Ascending aorta (tissue), 2 donors: ENCODE measurements around the gene GATAD2B. TPM values are rescaled to one million over a fixed set of nuclear protein-coding genes. Genes with fewer than 3 reads are reported as not detected.
A peak's percentile ranks its signal among the peaks of the same experiment; 100 is the strongest.

Experiments
- DNase-seq, 2 donors: peaks; one replicate each; pipeline ENCODE4 v3.0.0-alpha.2; 2019; ENCODE audit warnings: low spot score in 2 of 2
- H3K27ac ChIP-seq, 2 donors: fragments of 200-600 bp; sonication (generic); one replicate each; pipeline ENCODE4 v1.5.1; 2016 to 2017; ENCODE audit warnings: mild to moderate bottlenecking in 1 of 2
- H3K27me3 ChIP-seq: fragments of 200-600 bp; sonication (generic); one replicate; pipeline ENCODE4 v1.5.1; 2017
- H3K36me3 ChIP-seq, 2 donors: fragments of 200-600 bp; sonication (generic); one replicate each; pipeline ENCODE4 v1.5.1; 2016
- H3K4me1 ChIP-seq, 2 donors: fragments of 200-600 bp; sonication (generic); one replicate each; pipeline ENCODE4 v1.5.1; 2016 to 2017; ENCODE audit warnings: mild to moderate bottlenecking in 1 of 2
- H3K4me3 ChIP-seq, 2 donors: fragments of 200-600 bp; sonication (generic); one replicate each; pipeline ENCODE4 v1.5.1; 2016 to 2017; ENCODE audit warnings: mild to moderate bottlenecking in 1 of 2
- H3K9me3 ChIP-seq, 2 donors: fragments of 200-600 bp; sonication (generic); one replicate each; pipeline ENCODE4 v1.5.1; 2016
- intact Hi-C: fragments of 100-400 bp; cut with DNase I; formaldehyde crosslinking; loops from one replicate; pipeline ENCODE4 v1.15.1; 2023
- total RNA-seq: library from RNA; depleted of rRNA; stranded (reverse); fragments of >200 nt; gene quantifications from one replicate; pipeline ENCODE4 v1.1.0, GENCODE V29; 2016
- TF ChIP-seq, protein P1 (sequence below), 3 experiments: fragments of 200-600 bp in 2 of 3; fragments of 450-650 bp in 1 of 3; sonication (generic) in 2 of 3; IDR thresholded peaks; one replicate each; pipeline ENCODE4 v1.5.1; 2016 to 2019; ENCODE audit warnings: antibody characterized with exemption in 3 of 3, mild to moderate bottlenecking in 1 of 3, moderate library complexity in 1 of 3

The GATAD2B gene
- total RNA-seq, 1 donor from 2014 or later: 9.5 TPM

DNA sequence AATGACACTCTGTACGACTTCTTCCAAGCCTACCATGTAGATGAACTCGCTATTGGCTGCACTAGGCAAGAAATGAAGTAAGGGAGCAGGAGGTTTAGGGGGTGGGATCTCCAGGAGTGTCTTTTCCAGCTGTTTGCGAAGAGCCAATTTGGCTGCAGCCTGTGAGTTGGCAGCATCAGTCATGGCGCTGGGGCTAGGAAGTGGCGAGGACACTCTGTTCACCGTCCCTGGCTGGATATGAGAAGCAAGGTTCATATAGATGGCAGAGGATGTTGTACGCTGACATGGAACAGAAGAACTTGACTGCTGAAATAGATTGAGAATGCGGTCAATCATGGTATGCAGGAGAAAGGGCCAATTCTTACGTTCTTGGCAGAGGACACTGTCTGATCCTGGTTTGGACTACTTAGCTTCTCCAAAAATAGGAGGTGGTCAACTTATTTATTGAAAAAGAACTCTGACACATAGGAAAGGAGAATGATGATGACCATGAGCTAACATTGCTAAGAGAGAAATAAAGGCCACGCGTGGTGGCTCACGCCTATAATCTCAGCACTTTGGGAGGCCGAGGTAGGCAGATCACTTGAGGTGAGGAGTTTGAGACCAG is 106.4 kb downstream of the GATAD2B start:
- Histone ChIP-seq H3K4me1 (no peaks in the 10 kb centered on the region), H3K27me3 (no peaks in the 10 kb centered on the region), H3K4me3 (no peak overlapping the region), H3K27ac (peak overlapping the region; percentile 11 to 16), H3K36me3 (peaks cover 58 to 75% of the 10 kb centered on the region in 2 donors), H3K9me3 (no peaks in the 10 kb centered on the region)
- TF ChIP-seq, protein P1, sequence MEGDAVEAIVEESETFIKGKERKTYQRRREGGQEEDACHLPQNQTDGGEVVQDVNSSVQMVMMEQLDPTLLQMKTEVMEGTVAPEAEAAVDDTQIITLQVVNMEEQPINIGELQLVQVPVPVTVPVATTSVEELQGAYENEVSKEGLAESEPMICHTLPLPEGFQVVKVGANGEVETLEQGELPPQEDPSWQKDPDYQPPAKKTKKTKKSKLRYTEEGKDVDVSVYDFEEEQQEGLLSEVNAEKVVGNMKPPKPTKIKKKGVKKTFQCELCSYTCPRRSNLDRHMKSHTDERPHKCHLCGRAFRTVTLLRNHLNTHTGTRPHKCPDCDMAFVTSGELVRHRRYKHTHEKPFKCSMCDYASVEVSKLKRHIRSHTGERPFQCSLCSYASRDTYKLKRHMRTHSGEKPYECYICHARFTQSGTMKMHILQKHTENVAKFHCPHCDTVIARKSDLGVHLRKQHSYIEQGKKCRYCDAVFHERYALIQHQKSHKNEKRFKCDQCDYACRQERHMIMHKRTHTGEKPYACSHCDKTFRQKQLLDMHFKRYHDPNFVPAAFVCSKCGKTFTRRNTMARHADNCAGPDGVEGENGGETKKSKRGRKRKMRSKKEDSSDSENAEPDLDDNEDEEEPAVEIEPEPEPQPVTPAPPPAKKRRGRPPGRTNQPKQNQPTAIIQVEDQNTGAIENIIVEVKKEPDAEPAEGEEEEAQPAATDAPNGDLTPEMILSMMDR (IDR thresholded peaks at IDR 0.05): no peak
- intact Hi-C loops: no loop called here
- DNase-seq: no peak

DNA sequence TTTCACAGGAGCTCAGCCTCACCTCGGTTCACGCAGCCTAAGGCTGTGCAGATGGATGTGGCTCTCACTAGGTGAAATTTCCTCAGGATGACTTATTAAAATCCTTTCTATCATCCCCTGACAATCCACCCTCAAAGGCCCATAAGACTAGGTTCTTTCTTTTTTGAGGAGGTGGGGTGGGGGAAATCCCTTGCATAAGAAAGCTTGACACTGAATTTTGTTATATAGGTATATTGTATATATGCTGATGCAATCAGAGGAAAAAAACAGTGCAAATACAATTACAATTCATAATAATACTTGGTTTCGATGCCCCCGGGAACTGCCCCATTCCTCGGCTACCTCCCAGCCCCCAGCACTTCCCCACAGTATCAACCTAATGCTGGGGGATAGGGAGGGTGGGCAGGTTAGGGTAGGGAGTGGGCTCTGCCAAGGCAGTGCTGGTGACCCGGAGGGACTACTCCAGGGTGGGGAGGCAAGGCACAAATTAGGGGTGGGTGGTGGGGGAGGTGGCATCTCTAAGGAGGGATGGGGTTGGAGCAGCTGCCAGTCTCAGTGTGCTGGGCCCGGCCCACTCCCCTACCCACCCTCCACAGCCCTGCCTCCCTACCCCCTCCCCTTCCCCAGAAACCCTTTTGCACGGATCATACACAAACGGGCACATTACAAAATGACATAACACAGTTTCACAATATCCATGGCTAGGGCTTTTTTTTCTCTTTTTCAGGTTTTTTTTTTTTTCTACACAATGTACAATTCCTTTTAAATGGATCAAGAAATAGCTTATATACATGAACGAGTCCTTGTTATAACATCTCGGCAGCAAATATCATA is 116.7 kb downstream of the GATAD2B start:
- intact Hi-C loops: no loop called here
- H3K4me3 ChIP-seq: no peak overlapping the region
- TF ChIP-seq, protein P1 (IDR thresholded peaks at IDR 0.05): no peak
- H3K4me1 ChIP-seq: no peaks in the 10 kb centered on the region
- H3K36me3 ChIP-seq: peaks cover 40 to 41% of the 10 kb centered on the region in 2 donors
- no peaks in the 10 kb centered on the region for H3K9me3 ChIP-seq
- no peaks in the 10 kb centered on the region for H3K27me3 ChIP-seq
- DNase-seq: no peak
- H3K27ac ChIP-seq: peak overlapping the region; percentile 47 to 51

DNA sequence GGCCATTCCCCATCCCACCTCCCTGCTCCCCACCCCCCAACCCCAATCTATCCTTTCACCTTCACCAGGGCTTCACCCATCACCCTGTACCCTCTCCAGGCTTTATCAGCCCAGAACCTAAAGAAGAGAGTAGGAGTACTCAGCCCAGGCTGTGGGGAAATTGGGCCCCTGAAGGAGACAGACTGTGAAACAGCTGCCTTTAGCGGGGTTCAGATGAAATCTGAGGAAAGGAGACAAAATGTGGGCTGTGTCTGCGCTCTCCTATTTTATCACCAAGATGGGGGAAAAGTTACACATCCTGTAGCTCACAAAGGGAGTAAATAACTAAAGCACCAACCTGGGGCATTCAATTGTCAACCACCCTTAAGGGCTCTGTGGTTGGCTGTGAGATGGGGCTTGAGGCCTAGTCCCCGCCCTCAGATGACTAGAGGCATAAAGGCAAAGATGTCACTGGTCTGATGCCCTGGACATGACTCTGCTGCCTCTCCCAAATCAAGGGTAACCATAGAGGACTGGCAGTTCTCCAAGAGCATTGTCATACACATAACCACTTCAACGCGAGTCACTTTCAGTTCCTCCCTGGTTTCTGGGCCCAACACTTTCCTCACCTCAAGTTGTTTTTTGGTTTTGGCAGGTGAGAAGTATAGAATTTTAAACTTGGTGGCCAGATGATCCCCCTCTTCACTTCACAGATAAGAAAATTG is 117.6 kb downstream of the GATAD2B start:
- Histone ChIP-seq H3K4me3 (no peak overlapping the region), H3K9me3 (no peaks in the 10 kb centered on the region), H3K4me1 (no peaks in the 10 kb centered on the region), H3K36me3 (peaks cover 31 to 32% of the 10 kb centered on the region in 2 donors), H3K27me3 (no peaks in the 10 kb centered on the region), H3K27ac (peak overlapping the region; percentile 47 to 51)
- intact Hi-C loops: no loop called here
- TF ChIP-seq, protein P1 (IDR thresholded peaks at IDR 0.05): no peak
- peak; percentile 52 to 84 for DNase-seq

DNA sequence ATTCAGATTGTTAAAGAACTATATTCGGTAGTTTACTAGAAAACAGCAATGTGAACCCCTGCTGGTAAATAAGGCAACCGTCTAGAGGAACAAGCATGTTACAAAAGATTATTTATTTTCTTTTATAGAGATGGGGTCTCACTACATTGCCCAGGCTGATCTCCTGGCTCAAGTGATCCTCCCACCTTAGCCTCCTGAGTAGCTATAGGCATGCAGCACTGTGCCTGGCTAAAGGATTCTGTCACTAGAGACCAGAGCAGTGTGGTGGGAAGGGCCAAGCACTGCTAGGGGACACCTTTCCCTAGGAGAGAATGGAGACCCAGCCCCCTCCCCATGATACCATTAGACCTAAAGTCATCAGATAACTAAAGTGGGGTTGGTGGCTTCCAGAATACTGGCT is 118.7 kb downstream of the GATAD2B start:
- TF ChIP-seq, protein P1 (IDR thresholded peaks at IDR 0.05): no peak
- Histone ChIP-seq H3K4me3 (no peak overlapping the region), H3K36me3 (peaks cover 21 to 22% of the 10 kb centered on the region in 2 donors), H3K27ac (peak overlapping the region; percentile 16 to 37), H3K9me3 (no peaks in the 10 kb centered on the region), H3K4me1 (no peaks in the 10 kb centered on the region), H3K27me3 (no peaks in the 10 kb centered on the region)
- DNase-seq: no peak
- intact Hi-C loops: loop anchor here (5.0 kb wide), 1 partner anchor 143 kb away; the partner anchor contains the start of gene DENND4B

DNA sequence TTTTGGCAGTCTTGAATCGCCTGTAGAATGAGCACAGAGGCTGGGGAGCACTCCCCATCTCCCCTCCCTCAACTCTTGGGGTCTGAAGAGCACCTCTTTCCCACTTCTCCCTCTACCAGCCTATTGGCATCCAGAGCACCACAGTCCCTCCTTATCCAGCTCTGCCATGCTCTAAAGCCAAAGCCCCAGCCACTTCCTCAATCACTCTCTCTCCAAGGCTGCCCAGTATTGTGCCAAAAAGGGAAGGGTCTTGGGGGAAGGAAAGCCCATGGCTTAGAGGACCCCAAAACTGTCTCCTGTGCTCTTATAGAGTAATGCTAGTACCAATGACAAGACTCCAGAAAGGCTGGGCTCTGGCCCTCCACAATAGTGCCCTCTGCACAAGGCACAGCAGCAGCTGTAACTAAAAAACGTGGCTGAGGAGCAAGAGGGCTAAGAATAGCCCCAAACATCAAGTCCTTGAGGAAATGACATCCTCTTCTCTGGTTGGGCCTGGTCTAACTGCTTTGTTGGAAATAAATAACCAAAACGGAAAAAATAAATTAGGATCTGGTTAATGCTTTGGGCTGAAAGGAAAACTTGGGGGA is 119.2 kb downstream of the GATAD2B start:
- TF ChIP-seq, protein P1 (IDR thresholded peaks at IDR 0.05): no peak
- Histone ChIP-seq H3K9me3 (no peaks in the 10 kb centered on the region), H3K27ac (peak overlapping the region; percentile 16 to 37), H3K27me3 (no peaks in the 10 kb centered on the region), H3K36me3 (peaks cover 15 to 16% of the 10 kb centered on the region in 2 donors), H3K4me1 (no peaks in the 10 kb centered on the region), H3K4me3 (no peak overlapping the region)
- intact Hi-C loops: loop anchor here (5.0 kb wide), 1 partner anchor 144 kb away; the partner anchor contains the start of gene DENND4B
- DNase-seq: no peak
